ENCODE measurements around the gene STX7.
A peak's percentile ranks its signal among the peaks of the same experiment; 100 is the strongest.

Gene STX7

DNA sequence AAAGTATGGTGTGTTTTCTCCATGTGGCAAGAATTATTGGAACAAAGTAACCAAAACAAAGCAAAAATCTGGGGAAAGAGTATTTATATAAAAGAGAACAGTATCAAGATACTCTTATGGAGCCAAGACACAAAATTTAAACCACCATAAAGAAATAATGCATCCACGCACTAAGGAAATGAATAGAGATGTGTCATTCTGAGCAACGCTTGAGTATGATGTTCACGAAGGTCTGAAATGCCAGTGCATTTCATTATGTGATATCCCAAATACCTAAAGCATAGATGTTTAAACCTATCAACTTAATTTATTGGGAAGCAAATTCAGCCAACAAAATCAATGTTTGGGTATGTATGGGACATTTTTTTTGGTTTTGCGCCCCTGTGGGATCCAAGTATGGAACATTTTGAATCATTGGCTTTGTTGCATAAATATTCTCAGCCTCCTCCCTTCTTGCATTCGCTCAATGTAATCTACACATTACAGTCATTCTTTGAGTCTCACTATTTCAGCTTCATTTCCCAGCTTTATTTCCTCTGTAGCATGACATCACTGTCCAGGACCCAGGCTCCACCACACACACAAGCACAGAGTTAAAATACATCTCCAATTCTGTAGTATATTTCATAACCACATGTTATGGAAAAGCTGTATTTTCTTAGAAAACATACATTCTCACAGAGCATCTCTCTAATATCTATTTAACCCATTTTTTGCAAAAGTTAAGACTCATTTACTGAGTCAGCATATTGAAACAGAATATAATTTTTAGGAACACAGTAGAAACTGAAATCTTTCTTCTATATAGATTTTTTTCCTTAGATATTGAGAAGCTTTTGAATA is 100.0 kb downstream of the STX7 start:
- no peak for DNase-seq

GRCh38 chr6:132411296-132411695 is 101.6 kb downstream of the STX7 start:
- DNase-seq, result no peak

- DNase-seq, result no peak
Observed at GRCh38 chr6:132410830-132411229, 102.1 kb downstream of the STX7 start.

GRCh38 chr6:132405143-132405915 is 107.6 kb downstream of the STX7 start:
- no peak for DNase-seq

DNA sequence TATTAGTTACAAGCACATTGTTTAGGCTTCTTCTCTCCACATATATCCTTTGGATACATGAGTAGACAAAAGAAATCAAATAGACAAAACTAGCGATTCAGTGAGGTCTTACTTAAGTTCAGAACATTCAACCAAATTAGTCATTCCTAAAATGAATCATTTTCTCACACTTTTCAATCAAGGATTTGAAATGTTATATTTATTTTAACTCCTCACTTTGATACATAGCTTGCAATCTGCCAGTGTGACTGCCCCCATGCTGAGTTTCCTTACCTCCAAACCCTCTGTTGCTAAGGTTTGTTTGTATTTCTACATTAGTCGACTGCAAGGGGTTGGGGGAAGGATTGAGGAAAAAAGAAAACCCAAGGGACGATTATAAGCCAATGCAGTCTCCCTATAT is 108.2 kb downstream of the STX7 start:
- DNase-seq, result no peak

- DNase-seq, result no peak
Observed at GRCh38 chr6:132404330-132404729, 108.6 kb downstream of the STX7 start.

DNA sequence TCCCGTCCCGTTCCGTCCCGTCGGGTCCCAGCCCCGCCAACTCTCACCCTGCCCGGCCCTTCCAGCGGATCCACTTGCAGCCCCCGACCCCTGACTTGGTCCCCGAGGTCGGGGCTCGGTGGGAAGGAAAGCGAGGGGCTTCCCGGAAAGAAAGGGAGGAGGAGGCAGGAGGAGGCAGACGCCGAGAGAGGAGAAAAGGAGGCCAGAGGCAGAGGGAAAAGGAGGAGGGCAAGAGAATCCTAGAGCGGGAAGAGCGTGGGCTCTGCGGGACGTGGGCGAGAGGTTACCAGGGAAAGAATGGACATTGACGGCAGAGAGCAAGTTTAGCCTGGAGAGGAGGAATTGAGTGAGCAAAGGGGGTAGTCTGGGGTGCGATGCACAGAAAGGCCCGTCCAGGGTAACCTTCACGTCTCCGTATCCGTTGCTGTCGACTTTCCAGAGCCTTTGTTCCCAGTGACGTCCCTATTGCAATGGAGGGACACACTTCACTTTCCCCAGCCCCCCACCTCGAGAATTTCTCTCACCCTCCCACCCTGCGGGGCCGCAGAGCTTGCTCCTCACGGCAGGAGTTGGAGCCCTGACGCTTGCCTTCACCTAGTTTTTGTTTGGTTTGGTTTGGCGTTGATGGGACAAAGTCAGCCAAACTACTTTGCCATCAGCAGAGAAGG is 111.2 kb downstream of the STX7 start:
- DNase-seq, result no peak

DNA sequence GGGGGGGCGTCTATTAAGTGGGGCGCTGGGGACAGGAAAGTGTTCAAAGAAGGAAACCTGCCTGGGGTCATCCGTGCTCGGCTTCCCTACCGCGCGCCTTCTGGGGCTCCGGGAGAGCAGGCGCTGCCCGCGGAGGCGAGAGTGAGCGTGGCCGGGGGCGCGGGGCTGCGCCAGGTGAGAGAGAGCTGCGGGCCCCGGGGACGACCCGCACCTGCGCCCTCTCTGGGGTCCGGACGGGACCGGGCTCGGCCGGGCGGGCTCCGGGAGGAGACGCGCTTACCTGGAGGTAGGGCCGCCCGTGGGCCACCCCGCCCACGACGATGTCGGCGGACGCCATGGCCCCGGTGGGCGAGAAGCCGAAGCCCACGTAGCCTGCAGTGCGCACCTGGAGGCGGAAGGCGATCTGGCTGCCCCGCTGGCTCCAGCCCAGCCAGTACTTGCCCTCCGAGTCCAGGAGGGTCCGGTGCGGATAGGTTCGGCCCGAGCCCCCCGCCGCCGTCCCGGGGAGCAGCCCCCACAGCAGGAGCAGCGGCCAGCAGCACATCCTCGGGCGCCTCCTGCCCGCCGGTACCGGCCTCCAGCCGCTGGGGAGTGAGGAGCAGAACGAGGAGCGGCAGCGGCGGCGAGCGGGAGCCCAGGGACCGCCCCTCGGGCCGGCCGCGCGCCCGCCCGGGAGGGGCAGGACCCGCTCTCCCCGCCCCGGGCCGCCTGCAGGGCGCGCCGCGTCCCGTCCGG is 111.9 kb downstream of the STX7 start, which contains the start of gene MOXD1:
MOXD1 (minus strand) TSS at position 593 of the 735 bp plus-strand sequence; CDS start at position 544, 49 bp downstream.
- peak; percentile 37 to 44 for DNase-seq

- peak in 1 of 2 experiments; percentile 1 for DNase-seq
Observed at GRCh38 chr6:132400555-132400882, 112.4 kb downstream of the STX7 start.

- DNase-seq, result no peak
Observed at GRCh38 chr6:132399376-132400074, 113.4 kb downstream of the STX7 start.
